Astrocyte of the spinal cord (primary cell): ENCODE results near the gene LNPEP.

ENCODE experiments used
- DNase-seq: peaks from one replicate; pipeline ENCODE4 v3.0.0; 2011; ENCODE audit warnings: low read depth, low spot score
- H3K4me3 ChIP-seq: 2 replicates; pipeline ENCODE4 v1.5.1; 2011; ENCODE audit warnings: low read depth, mild to moderate bottlenecking, low read length, moderate library complexity
- in situ Hi-C: cut with HindIII; loops from 2 replicates; pipeline ENCODE4 v1.10.0; 2017; ENCODE audit warnings: low sequenced_read_pairs
- TF ChIP-seq, protein P1 (sequence below): IDR thresholded peaks from 2 replicates; pipeline ENCODE4 v1.5.1; 2012; ENCODE audit warnings: low read depth, mild to moderate bottlenecking, low read length, inconsistent platforms

LNPEP gene

DNA sequence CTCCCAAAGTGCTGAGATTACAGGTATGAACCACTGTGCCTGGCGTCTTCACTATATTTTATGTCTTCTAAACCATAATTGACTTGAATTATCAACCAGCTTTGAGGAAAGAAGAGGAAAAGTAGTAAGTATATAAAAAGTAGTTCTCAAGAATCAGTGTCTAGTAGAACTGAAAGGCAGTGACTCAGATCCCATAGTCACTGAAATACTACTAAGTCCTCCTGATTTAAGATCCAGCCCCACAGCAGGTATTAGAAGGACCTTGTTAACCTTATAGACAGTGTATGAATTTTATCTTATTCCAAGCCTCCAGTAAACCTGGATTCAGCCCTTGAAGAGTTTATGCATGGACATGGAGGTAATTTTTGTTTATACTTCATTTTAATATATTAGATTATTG, 31.5 kb downstream of the LNPEP start:
- TF ChIP-seq, protein P1, sequence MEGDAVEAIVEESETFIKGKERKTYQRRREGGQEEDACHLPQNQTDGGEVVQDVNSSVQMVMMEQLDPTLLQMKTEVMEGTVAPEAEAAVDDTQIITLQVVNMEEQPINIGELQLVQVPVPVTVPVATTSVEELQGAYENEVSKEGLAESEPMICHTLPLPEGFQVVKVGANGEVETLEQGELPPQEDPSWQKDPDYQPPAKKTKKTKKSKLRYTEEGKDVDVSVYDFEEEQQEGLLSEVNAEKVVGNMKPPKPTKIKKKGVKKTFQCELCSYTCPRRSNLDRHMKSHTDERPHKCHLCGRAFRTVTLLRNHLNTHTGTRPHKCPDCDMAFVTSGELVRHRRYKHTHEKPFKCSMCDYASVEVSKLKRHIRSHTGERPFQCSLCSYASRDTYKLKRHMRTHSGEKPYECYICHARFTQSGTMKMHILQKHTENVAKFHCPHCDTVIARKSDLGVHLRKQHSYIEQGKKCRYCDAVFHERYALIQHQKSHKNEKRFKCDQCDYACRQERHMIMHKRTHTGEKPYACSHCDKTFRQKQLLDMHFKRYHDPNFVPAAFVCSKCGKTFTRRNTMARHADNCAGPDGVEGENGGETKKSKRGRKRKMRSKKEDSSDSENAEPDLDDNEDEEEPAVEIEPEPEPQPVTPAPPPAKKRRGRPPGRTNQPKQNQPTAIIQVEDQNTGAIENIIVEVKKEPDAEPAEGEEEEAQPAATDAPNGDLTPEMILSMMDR, result no peak

DNA sequence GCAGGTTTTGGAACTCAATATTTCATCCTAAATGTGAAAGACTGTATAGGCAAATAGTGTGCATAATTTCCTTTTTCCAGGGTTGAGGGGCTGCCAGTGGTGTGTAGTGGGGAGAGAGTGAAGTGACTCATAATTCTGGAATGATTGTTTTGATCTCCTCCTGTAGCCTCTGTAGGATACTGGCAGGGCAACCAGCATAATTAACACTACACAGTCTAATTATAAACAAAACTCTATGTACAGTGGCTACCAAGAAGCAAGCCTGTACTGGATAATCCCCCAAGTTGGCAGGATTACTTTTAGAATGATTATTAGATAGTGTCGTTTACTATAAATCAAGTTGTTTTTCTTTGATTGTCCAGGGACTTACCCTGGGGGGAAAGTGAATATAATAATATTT, 32.2 kb downstream of the LNPEP start:
- no peak overlapping the region for H3K4me3 ChIP-seq
- DNase-seq, result peak; percentile 63
- TF ChIP-seq, protein P1, result no peak
- in situ Hi-C loops, result no loop called here

More for the DNA sequence above, 31.5 kb downstream of the LNPEP start:
- H3K4me3 ChIP-seq, result no peak overlapping the region
- DNase-seq, result no peak
- in situ Hi-C loops, result no loop called here

DNA sequence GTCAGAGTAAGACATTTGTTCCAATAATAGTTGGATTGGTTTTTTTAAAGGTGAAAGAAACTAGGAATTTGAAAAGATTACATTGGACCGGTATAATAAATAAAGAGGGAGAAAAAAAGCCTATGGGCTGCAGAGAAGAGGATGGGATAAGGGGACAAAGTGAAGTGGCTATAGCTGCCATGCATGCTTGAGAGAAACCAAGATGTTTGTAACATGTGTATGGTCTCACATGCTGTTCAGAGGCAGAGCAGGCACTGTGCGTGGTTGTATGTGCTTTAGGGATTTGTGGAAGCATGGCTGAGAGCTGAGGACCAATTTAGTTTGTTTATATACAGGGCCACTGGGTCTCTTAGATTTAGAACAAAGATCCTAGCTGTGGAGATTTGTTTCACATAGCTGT, 32.7 kb downstream of the LNPEP start:
- H3K4me3 ChIP-seq, result no peak overlapping the region
- no peak for DNase-seq
- TF ChIP-seq, protein P1, result no peak
- in situ Hi-C loops, result no loop called here

DNA sequence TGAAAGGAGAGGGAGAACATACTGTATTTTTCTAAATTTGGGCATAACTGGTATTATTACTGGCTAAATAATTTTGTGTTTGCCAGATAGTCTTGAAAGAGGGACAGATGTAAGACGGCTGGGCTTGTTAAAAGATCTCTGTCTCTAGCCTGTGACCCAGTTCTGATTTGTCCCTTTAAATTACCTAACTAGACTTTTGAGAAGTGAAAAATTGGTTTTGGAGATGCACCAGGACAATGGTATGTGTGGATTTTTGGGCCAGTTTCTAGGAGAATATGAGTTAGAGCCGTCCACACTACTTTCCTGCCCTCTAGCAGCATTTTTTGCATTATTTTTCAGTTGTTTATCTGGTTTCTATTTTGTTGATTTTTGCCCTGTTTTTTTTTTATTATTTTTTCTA, 33.5 kb downstream of the LNPEP start:
- DNase-seq, result no peak
- H3K4me3 ChIP-seq, result no peak overlapping the region
- TF ChIP-seq, protein P1, result no peak
- in situ Hi-C loops, result no loop called here

DNA sequence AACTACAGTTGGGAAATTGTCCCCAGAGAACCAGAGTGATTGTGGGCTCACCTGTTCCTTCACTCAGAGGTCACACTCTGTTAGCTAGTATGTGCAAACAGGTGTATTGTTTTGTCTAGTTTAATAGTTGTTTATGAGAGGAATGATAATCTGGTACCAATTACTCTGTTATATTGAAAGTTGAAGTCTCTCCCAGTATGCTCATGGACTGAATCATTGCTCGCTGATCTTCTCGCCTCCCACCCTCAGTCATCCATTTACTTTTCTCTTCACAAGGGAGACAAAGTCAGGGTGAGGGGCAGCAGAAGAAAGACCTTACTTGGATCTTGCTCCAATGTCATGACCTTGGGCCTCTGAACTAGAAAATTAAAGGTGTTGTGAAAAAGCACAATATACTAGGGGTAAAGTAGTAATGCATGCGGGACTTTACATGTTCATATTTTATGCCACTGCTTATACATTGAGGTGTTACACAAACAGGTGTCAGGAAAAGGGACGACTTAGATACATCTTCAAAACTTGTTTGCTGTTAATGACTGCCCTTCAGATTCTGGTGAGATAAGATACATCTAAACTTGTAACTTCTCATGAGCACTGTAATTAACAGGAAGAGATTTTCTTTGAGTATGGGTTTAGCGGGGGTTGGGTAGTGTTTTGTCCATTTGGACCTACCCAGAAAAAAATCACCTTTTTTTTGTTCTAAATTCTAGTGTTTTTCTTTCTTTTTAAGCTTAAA, 36.9 kb downstream of the LNPEP start:
- DNase-seq, result no peak
- no peak overlapping the region for H3K4me3 ChIP-seq
- TF ChIP-seq, protein P1, result no peak
- in situ Hi-C loops, result no loop called here

DNA sequence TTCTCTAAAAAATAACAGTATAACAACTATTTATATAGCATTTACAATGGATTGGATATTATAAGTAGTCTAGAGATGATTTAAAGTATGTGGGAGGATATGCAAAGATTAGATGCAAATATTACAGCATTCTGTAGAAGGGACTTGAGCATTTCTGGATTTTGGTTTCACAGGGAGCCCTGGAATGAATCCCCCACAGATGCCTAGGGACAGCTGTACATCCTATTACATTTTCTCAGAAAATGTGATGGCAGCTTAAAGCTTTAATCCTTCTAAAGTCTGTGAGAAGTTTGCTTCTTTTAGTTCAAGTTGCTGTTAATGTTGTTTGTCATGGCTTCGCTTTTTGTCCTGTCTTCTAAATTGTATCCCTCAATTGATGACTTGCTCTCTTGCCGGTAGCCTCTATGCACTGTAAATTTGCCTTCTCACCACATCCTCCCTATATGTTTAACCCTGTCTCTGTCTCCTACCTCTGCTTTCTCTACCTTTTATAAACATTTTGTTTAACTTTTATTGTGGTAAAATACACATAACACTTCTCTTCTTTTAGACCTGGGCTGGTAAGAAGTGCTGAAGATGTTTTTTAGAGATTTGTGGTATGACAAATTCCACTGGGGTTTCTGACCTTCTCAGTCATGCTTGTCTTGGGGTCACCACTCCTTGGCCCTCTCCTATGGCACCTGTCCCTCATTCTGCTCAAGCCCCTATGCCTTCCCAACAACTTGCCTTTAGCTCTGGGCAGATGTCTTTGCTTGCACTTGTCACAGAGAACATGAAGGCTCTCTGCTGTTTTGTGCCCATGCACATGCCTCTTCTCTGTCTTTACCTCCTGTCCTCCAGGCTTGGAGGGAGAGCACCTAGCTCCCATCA, 37.9 kb downstream of the LNPEP start:
- in situ Hi-C loops, result no loop called here
- no peak for DNase-seq
- TF ChIP-seq, protein P1, result no peak
- no peak overlapping the region for H3K4me3 ChIP-seq
